ENCODE results near the gene CDKL4. TPM values are rescaled to one million over a fixed set of nuclear protein-coding genes. Genes with fewer than 3 reads are reported as not detected.

CDKL4 gene
- total RNA-seq, 1 experiment from 2014 or later = 0.46 TPM

DNA sequence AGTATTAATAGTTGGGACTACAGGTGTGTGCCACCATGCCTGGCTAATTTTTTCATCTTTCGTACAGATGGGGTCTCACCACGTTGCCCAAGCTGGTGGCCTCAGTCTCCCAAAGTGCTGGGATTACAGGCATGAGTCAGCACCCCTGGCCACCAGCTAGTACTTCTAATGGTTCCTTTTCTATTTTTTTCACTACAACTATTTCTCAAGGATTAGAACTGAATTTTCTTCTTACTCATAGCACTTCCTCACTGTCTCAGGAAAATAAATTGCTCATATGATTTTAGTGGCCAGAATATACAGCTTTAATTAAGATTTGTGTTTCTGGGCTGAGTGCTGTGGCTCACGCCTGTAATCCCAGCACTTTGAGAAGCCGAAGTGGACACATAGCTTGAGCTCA, 79.7 kb downstream of the CDKL4 start:
- peaks cover 6% of the 10 kb centered on the region for H3K4me1 Mint-ChIP-seq
- H3K36me3 Mint-ChIP-seq = no peaks in the 10 kb centered on the region
- TF ChIP-seq, protein P1, sequence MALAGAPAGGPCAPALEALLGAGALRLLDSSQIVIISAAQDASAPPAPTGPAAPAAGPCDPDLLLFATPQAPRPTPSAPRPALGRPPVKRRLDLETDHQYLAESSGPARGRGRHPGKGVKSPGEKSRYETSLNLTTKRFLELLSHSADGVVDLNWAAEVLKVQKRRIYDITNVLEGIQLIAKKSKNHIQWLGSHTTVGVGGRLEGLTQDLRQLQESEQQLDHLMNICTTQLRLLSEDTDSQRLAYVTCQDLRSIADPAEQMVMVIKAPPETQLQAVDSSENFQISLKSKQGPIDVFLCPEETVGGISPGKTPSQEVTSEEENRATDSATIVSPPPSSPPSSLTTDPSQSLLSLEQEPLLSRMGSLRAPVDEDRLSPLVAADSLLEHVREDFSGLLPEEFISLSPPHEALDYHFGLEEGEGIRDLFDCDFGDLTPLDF (CRISPR knock-in tag; IDR thresholded peaks at IDR 0.05) = no peak
- TF ChIP-seq, protein P2, sequence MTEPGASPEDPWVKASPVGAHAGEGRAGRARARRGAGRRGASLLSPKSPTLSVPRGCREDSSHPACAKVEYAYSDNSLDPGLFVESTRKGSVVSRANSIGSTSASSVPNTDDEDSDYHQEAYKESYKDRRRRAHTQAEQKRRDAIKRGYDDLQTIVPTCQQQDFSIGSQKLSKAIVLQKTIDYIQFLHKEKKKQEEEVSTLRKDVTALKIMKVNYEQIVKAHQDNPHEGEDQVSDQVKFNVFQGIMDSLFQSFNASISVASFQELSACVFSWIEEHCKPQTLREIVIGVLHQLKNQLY (CRISPR knock-in tag; IDR thresholded peaks at IDR 0.05) = no peak
- TF ChIP-seq IRF2 (CRISPR knock-in tag; IDR thresholded peaks at IDR 0.05; ENCODE audit: borderline replicate concordance, low read depth) (no peak), ZNF138 (CRISPR knock-in tag; conservative IDR thresholded peaks at IDR 0.05) (no peak), TEAD1 (CRISPR knock-in tag; IDR thresholded peaks at IDR 0.05) (no peak), ZNF671 (CRISPR knock-in tag; IDR thresholded peaks at IDR 0.05) (no peak), TP53 (CRISPR knock-in tag; IDR thresholded peaks at IDR 0.05) (no peak), OVOL2 (CRISPR knock-in tag; IDR thresholded peaks at IDR 0.05; ENCODE audit: borderline replicate concordance) (no peak), ZNF232 (CRISPR knock-in tag; IDR thresholded peaks at IDR 0.05) (no peak), MYBL2 (CRISPR knock-in tag; IDR thresholded peaks at IDR 0.05) (no peak), CBFB (CRISPR knock-in tag; IDR thresholded peaks at IDR 0.05; ENCODE audit: low read depth) (no peak)
- TF ChIP-seq, protein P3, sequence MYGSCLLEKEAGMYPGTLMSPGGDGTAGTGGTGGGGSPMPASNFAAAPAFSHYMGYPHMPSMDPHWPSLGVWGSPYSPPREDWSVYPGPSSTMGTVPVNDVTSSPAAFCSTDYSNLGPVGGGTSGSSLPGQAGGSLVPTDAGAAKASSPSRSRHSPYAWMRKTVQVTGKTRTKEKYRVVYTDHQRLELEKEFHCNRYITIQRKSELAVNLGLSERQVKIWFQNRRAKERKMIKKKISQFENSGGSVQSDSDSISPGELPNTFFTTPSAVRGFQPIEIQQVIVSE (CRISPR knock-in tag; IDR thresholded peaks at IDR 0.05; ENCODE audit: borderline replicate concordance) = no peak
- TF ChIP-seq, protein P4, sequence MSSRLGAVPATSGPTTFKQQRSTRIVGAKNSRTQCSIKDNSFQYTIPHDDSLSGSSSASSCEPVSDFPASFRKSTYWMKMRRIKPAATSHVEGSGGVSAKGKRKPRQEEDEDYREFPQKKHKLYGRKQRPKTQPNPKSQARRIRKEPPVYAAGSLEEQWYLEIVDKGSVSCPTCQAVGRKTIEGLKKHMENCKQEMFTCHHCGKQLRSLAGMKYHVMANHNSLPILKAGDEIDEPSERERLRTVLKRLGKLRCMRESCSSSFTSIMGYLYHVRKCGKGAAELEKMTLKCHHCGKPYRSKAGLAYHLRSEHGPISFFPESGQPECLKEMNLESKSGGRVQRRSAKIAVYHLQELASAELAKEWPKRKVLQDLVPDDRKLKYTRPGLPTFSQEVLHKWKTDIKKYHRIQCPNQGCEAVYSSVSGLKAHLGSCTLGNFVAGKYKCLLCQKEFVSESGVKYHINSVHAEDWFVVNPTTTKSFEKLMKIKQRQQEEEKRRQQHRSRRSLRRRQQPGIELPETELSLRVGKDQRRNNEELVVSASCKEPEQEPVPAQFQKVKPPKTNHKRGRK (CRISPR knock-in tag; IDR thresholded peaks at IDR 0.05; ENCODE audit: borderline replicate concordance) = no peak
- TF ChIP-seq, protein P5, sequence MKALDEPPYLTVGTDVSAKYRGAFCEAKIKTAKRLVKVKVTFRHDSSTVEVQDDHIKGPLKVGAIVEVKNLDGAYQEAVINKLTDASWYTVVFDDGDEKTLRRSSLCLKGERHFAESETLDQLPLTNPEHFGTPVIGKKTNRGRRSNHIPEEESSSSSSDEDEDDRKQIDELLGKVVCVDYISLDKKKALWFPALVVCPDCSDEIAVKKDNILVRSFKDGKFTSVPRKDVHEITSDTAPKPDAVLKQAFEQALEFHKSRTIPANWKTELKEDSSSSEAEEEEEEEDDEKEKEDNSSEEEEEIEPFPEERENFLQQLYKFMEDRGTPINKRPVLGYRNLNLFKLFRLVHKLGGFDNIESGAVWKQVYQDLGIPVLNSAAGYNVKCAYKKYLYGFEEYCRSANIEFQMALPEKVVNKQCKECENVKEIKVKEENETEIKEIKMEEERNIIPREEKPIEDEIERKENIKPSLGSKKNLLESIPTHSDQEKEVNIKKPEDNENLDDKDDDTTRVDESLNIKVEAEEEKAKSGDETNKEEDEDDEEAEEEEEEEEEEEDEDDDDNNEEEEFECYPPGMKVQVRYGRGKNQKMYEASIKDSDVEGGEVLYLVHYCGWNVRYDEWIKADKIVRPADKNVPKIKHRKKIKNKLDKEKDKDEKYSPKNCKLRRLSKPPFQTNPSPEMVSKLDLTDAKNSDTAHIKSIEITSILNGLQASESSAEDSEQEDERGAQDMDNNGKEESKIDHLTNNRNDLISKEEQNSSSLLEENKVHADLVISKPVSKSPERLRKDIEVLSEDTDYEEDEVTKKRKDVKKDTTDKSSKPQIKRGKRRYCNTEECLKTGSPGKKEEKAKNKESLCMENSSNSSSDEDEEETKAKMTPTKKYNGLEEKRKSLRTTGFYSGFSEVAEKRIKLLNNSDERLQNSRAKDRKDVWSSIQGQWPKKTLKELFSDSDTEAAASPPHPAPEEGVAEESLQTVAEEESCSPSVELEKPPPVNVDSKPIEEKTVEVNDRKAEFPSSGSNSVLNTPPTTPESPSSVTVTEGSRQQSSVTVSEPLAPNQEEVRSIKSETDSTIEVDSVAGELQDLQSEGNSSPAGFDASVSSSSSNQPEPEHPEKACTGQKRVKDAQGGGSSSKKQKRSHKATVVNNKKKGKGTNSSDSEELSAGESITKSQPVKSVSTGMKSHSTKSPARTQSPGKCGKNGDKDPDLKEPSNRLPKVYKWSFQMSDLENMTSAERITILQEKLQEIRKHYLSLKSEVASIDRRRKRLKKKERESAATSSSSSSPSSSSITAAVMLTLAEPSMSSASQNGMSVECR (CRISPR knock-in tag; IDR thresholded peaks at IDR 0.05; ENCODE audit: borderline replicate concordance) = no peak
- TF ChIP-seq, protein P6, sequence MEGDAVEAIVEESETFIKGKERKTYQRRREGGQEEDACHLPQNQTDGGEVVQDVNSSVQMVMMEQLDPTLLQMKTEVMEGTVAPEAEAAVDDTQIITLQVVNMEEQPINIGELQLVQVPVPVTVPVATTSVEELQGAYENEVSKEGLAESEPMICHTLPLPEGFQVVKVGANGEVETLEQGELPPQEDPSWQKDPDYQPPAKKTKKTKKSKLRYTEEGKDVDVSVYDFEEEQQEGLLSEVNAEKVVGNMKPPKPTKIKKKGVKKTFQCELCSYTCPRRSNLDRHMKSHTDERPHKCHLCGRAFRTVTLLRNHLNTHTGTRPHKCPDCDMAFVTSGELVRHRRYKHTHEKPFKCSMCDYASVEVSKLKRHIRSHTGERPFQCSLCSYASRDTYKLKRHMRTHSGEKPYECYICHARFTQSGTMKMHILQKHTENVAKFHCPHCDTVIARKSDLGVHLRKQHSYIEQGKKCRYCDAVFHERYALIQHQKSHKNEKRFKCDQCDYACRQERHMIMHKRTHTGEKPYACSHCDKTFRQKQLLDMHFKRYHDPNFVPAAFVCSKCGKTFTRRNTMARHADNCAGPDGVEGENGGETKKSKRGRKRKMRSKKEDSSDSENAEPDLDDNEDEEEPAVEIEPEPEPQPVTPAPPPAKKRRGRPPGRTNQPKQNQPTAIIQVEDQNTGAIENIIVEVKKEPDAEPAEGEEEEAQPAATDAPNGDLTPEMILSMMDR (IDR thresholded peaks at IDR 0.05) = no peak
- no peak overlapping the region for H3K4me3 Mint-ChIP-seq
- DNase-seq (ENCODE audit: low spot score) = no peak
- CTCF ChIA-PET = interaction anchor here (0.8 kb wide), 1 partner anchor 65 kb away, joined by 3 read pairs; no protein-coding TSS in a partner anchor
- H3K27ac Mint-ChIP-seq = no peak overlapping the region
- ATAC-seq = no peak
- POLR2A ChIA-PET = no interaction called here
- H3K9me3 Mint-ChIP-seq = peaks cover 4% of the 10 kb centered on the region; the same call in 1 of the 2 replicates
- H3K27me3 Mint-ChIP-seq (ENCODE audit: low read depth) = no peaks in the 10 kb centered on the region

DNA sequence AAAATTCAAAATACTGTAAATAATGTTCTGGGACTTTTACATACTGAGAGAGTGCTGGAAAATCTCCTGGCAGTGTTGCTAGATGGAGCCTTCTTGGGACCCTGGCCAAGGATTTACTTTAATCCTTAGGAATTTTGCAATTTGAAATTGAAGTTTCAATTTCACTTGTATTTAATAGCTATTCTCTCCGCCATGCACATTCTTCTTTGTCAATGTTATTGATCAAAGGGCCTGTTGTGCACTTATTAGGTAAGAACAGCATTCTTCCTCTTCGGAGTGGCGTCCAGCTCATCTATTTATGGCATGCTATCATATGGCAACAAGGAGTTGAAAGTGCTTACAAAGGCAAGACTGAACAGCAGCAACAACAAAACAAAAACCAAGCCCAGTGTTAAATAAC, 82.8 kb downstream of the CDKL4 start:
- H3K9me3 Mint-ChIP-seq = peaks cover 4% of the 10 kb centered on the region; the same call in 1 of the 2 replicates
- POLR2A ChIA-PET = no interaction called here
- no peaks in the 10 kb centered on the region for H3K27me3 Mint-ChIP-seq (ENCODE audit: low read depth)
- ATAC-seq = no peak
- no peak for TF ChIP-seq TCF7 (CRISPR knock-in tag; IDR thresholded peaks at IDR 0.05; ENCODE audit: low read depth)
- peaks cover 6% of the 10 kb centered on the region for H3K4me1 Mint-ChIP-seq
- no peak overlapping the region for H3K27ac Mint-ChIP-seq
- H3K36me3 Mint-ChIP-seq = no peaks in the 10 kb centered on the region
- H3K4me3 Mint-ChIP-seq = no peak overlapping the region
- CTCF ChIA-PET = interaction anchor here (1.0 kb wide), 1 partner anchor 37 kb away, joined by 3 read pairs; no protein-coding TSS in a partner anchor
- DNase-seq (ENCODE audit: low spot score) = no peak

Data from WTC11 (cell line).